Measurements from ENCODE around the gene TMEM158.

Gene TMEM158

DNA sequence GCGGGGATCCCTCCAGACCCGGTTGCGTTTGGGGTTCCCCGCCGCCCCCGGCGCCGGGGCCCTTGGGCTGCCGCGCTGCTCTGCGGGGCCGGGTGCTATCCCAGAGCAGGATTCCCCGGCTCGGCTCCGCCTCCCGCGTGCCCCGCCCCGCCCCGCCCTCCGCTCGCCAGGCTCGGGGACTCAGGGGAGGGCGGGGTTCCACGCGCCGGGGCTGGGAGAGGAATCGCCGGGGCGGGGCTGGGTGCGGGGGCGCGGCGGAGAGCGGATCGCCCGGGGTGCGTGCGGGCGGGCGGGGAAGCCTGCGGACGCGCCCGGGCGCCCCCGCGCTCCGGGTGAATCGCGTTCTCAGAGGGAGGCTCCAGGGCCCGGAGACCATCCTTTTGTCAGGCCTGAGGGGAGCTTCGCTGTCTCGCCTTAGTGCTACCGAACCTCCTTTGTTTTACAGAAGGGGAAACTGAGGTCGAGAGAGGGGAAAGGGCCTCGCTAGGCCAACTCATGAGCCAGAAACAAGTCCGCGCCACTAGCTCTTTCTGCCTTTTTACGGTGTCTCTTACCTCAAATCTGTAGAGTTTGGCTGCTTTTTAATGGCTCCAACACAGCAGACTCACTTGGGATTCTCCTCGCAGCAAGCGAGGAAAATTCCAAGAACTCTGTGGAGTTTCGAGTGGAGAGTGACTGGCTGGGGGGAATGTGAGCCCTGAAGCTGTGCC is at the start of gene TMEM158:
TSS of gene TMEM158 (minus strand) at position 82 of the 710 bp plus-strand sequence. CDS start 260 bp downstream, outside the sequence.
- H3K4me1 ChIP-seq (ENCODE audit: control insufficient read depth, low read depth, low read length) = peaks cover 14% of the 10 kb centered on the region
- peak within 1 kb of the TSS; percentile 71 for H3K4me3 ChIP-seq (ENCODE audit: low read length)
- peaks cover 33% of the 10 kb centered on the region for H3K27me3 ChIP-seq (ENCODE audit: control insufficient read depth, insufficient read depth, low read length)
- H3K9ac ChIP-seq (ENCODE audit: low read length) = peak within 1 kb of the TSS; percentile 18
- no peaks in the 10 kb centered on the region for H3K9me3 ChIP-seq (ENCODE audit: control insufficient read depth, low read depth, low read length)
- no peak within 1 kb of the TSS for H3K27ac ChIP-seq (ENCODE audit: low read length)
- H3K36me3 ChIP-seq (ENCODE audit: control insufficient read depth, low read depth, low read length) = no peaks in the 10 kb centered on the region

DNA sequence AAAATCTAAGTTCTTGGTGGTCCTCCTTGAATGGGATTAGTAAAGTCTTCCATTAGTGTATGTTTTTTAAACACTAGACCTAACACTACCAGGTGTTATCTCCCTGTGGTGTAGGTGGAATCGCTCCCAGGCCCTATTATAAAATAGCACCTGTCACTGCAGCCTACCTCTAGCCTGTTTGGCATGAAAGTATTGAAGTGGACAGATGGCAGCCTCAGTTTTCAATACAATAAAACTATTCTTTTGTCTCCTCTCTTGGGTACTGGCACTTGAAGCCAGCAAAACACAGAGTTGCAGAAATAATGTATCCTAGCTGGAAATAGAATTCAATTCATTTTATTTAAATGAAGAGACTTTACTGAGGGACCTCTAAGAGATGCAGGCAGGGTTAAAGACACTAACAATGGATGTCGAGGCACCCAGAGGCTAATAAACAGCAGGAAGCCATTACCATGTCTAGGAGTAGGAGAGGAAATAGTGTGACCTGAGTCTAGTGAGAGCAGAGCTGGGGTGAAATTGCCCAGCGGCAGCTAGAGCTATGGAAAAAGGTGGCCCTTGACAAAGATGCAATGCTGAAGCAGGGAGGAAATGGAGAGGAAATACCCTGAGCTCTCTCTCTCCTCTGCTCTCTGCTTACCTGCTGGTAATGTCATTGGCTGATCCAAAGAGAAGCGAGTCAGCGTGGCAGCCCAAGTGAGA is 49.1 kb upstream of the TMEM158 start:
- H3K4me1 ChIP-seq (ENCODE audit: control insufficient read depth, low read depth, low read length) = peaks cover 13% of the 10 kb centered on the region
- H3K4me3 ChIP-seq (ENCODE audit: low read length) = no peak overlapping the region
- no peak overlapping the region for H3K27ac ChIP-seq (ENCODE audit: low read length)
- no peaks in the 10 kb centered on the region for H3K27me3 ChIP-seq (ENCODE audit: control insufficient read depth, insufficient read depth, low read length)
- no peaks in the 10 kb centered on the region for H3K36me3 ChIP-seq (ENCODE audit: control insufficient read depth, low read depth, low read length)
- H3K9ac ChIP-seq (ENCODE audit: low read length) = no peak overlapping the region
- no peaks in the 10 kb centered on the region for H3K9me3 ChIP-seq (ENCODE audit: control insufficient read depth, low read depth, low read length)

DNA sequence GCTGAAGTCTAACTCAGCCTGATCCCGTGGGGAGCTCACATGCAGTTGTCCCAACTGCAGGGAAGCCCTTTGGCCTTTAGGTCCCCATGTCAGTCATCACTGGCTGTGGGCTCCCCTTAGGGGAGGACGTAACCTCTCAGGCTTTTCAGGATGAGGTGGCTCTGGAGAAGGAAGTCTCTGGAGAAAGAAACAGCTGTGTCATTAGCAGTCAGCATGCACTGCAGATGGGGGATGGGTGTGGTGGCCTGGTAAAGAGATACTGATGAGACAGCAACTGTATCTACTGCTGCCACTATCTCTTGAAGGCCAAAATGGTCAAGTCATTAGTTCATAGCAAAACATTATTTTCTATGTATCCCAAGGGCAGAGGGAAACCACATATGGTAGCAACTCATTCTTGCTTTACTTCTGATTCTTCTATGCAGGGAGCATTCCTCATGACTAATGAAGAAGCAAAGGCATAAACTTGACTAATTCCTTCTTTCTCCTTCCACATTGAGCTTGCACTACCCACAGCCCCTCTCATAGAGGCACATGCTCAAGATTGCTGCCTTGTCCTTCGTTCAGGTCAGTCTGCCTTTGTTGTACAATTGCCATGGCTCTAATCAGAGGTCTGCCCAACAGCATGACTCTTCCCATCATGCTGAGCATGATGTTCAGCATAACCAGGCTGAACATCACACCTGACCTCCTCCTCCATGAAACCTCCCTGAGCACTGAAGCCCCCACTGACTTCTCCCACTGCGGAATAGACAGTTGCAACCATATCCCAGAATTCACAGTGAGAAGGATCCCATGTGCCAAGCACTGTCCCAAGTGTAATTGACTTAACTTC is 47.8 kb upstream of the TMEM158 start:
- Histone ChIP-seq H3K4me3 (ENCODE audit: low read length) (no peak overlapping the region), H3K9me3 (ENCODE audit: control insufficient read depth, low read depth, low read length) (no peaks in the 10 kb centered on the region), H3K36me3 (ENCODE audit: control insufficient read depth, low read depth, low read length) (no peaks in the 10 kb centered on the region), H3K4me1 (ENCODE audit: control insufficient read depth, low read depth, low read length) (peaks cover 13% of the 10 kb centered on the region), H3K27ac (ENCODE audit: low read length) (no peak overlapping the region), H3K9ac (ENCODE audit: low read length) (no peak overlapping the region), H3K27me3 (ENCODE audit: control insufficient read depth, insufficient read depth, low read length) (no peaks in the 10 kb centered on the region)

DNA sequence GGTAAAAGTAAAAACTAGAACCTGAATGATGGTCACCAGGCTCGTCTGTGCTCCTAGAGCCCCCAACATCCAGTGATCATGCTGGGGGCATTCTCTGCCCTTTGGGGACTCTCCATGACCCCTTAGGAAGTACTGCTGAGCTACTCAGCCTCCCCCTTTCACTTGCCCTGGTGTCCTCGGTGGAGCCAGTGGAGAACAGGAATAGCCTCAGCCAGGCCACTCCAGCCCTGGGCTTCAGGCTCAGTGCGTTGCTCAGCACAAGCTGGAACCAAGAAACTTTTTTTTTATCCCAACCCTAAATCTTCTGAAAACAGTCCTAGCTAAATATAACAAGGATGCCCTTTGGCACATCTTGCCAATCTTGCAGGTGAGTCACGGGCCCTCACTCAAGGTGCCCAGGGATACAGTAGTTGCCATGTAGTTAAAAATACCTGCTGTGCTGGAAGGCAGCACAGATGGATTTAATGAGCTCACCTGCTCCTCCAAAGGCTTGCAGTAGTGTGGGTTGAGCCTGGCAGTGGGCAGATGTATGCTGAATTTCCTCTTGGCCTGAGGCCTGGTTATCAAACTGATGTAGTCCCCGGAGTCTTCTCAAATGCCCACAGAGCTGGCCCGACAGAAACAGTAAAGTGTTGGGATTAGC is 46.9 kb upstream of the TMEM158 start:
- Histone ChIP-seq H3K9me3 (ENCODE audit: control insufficient read depth, low read depth, low read length) (no peaks in the 10 kb centered on the region), H3K4me3 (ENCODE audit: low read length) (no peak overlapping the region), H3K4me1 (ENCODE audit: control insufficient read depth, low read depth, low read length) (peaks cover 13% of the 10 kb centered on the region), H3K9ac (ENCODE audit: low read length) (no peak overlapping the region), H3K36me3 (ENCODE audit: control insufficient read depth, low read depth, low read length) (no peaks in the 10 kb centered on the region), H3K27ac (ENCODE audit: low read length) (no peak overlapping the region), H3K27me3 (ENCODE audit: control insufficient read depth, insufficient read depth, low read length) (no peaks in the 10 kb centered on the region)

DNA sequence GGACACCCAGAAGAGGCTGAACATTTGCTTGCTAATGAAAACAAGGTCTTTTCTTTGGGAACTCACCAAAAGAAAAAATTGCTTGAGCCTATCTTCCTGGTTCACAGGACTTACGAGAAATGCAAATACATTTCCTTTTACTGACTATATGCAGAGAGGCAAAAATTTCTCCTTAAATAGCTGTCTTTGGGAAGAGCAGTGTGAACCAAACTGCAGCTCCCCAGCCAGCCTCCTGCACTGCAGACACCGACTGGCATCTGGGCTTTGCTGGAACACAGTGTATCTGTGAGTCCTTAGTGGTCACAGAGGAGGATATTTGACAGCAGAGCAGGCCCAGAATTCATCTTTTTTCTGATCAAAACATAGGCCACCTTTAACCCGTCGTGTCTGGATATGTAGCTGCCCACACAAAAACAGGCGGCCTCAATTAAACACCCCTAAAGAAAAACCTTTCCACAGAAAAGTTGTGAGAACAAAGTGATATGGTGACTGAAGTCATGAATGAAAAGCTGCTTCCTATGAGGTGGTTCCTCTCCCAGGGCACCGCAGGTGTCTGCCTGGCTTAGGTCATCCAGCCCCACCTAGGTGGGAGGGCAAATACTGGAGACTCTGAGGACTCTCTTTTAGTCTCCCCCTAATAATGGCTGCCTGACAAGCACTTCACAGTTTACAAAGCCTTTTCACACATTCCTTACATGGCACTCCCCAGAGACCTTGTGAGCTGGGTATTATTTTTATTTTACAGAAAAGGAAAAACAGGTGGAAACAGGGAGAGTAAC is 46.1 kb upstream of the TMEM158 start:
- Histone ChIP-seq H3K9me3 (ENCODE audit: control insufficient read depth, low read depth, low read length) (no peaks in the 10 kb centered on the region), H3K27ac (ENCODE audit: low read length) (no peak overlapping the region), H3K36me3 (ENCODE audit: control insufficient read depth, low read depth, low read length) (no peaks in the 10 kb centered on the region), H3K9ac (ENCODE audit: low read length) (no peak overlapping the region), H3K4me3 (ENCODE audit: low read length) (no peak overlapping the region), H3K27me3 (ENCODE audit: control insufficient read depth, insufficient read depth, low read length) (no peaks in the 10 kb centered on the region), H3K4me1 (ENCODE audit: control insufficient read depth, low read depth, low read length) (peaks cover 13% of the 10 kb centered on the region)

DNA sequence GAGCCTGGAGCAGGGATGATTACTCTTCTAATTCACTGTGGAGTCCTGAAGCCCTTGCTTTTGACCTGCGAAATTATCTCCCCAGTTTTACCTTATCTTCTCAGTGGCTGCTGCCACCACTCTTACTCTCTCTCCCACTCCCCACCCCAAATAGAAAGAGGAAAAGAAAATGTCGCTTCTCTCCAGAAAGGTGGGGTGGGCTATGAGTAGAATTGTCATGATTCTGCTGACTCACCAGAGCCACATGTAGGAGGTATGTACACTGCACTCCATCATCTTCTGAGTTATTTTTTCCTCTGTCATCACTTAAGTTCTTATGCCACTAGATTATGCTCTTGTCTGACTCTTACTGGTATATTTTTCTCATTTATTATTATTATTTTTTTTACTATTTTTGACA is 43.9 kb upstream of the TMEM158 start:
- no peaks in the 10 kb centered on the region for H3K9me3 ChIP-seq (ENCODE audit: control insufficient read depth, low read depth, low read length)
- no peaks in the 10 kb centered on the region for H3K36me3 ChIP-seq (ENCODE audit: control insufficient read depth, low read depth, low read length)
- no peak overlapping the region for H3K4me3 ChIP-seq (ENCODE audit: low read length)
- no peak overlapping the region for H3K9ac ChIP-seq (ENCODE audit: low read length)
- no peaks in the 10 kb centered on the region for H3K27me3 ChIP-seq (ENCODE audit: control insufficient read depth, insufficient read depth, low read length)
- peaks cover 3% of the 10 kb centered on the region for H3K4me1 ChIP-seq (ENCODE audit: control insufficient read depth, low read depth, low read length)
- no peak overlapping the region for H3K27ac ChIP-seq (ENCODE audit: low read length)

DNA sequence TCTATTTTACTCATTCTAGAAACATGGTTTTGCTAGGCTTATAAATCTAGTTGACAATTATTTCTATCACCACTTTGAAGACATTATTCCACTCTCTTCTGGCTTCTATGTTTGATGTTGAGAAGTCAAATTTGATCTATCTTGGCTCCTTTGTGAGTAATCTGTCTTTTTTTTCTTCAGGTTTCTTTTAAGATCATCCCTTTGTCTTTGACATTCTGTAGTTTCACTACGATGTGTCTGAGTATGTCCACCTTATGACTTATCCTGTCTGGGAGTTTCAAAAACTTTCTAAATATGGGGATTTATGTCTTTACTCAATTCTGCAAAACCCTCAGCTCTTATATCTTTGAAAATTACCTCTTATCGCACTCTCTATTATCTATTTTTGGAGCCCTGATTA is 41.0 kb upstream of the TMEM158 start:
- no peak overlapping the region for H3K9ac ChIP-seq (ENCODE audit: low read length)
- no peak overlapping the region for H3K4me3 ChIP-seq (ENCODE audit: low read length)
- no peaks in the 10 kb centered on the region for H3K9me3 ChIP-seq (ENCODE audit: control insufficient read depth, low read depth, low read length)
- no peak overlapping the region for H3K27ac ChIP-seq (ENCODE audit: low read length)
- no peaks in the 10 kb centered on the region for H3K36me3 ChIP-seq (ENCODE audit: control insufficient read depth, low read depth, low read length)
- H3K27me3 ChIP-seq (ENCODE audit: control insufficient read depth, insufficient read depth, low read length) = no peaks in the 10 kb centered on the region
- no peaks in the 10 kb centered on the region for H3K4me1 ChIP-seq (ENCODE audit: control insufficient read depth, low read depth, low read length)

DNA sequence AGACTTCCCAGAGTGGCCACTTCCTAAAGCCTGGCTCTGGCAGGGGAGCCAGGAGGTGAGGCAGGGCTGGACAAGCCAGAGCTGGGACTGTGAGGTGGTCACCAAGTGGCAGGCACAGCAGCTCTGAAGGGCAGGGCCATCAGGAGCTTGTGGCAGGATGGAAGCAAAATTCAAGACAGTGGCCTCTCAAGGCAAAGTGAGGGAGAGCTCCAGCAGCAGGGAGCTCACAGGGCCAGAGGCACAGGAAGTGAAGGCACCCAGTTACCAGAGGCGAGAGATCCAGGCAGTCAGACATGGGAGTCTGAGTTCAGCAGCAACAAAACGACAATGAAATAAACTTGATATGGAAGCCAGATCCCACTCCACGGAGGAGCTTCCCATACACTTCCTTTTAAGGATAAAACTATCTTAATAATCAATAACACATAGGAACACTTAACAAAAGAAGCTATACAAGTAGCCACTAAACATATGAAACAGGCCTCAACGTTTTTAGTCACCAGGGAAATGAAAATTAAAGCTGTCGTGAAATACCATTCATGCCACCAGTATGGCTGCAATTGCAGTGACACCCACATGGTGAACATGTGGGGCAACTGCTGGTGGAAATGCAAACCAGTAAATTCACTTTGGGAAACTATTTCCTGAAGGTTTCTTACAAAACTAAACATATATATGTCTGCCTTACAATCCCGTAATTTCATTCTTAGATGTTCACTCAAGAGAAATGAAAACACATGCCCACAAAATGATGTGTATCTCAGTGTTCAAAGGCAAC is 35.4 kb upstream of the TMEM158 start:
- Histone ChIP-seq H3K4me1 (ENCODE audit: control insufficient read depth, low read depth, low read length) (peaks cover 10% of the 10 kb centered on the region), H3K36me3 (ENCODE audit: control insufficient read depth, low read depth, low read length) (no peaks in the 10 kb centered on the region), H3K4me3 (ENCODE audit: low read length) (no peak overlapping the region), H3K27me3 (ENCODE audit: control insufficient read depth, insufficient read depth, low read length) (no peaks in the 10 kb centered on the region), H3K9ac (ENCODE audit: low read length) (no peak overlapping the region), H3K9me3 (ENCODE audit: control insufficient read depth, low read depth, low read length) (no peaks in the 10 kb centered on the region), H3K27ac (ENCODE audit: low read length) (no peak overlapping the region)

DNA sequence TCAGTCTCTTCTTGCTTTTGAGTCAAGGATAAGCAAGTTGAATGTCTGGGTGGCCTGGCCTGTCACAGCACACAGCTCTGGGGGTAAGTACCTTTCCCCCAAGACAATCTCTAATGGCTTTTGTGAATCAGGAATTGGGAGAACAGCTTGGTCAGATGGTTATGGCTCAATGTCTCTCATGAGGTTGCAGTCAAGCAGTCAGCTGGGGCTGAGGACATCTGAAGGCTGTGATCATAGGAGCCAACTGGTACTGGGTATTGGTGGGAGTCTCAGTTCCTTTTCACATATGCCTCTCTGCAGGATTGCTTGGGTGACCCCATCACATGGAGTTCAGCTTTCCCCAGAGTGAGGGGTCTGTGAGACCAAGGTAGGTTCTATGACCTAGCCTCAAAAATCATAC is 33.0 kb upstream of the TMEM158 start:
- Histone ChIP-seq H3K27ac (ENCODE audit: low read length) (no peak overlapping the region), H3K4me1 (ENCODE audit: control insufficient read depth, low read depth, low read length) (peaks cover 10% of the 10 kb centered on the region), H3K4me3 (ENCODE audit: low read length) (no peak overlapping the region), H3K27me3 (ENCODE audit: control insufficient read depth, insufficient read depth, low read length) (no peaks in the 10 kb centered on the region), H3K36me3 (ENCODE audit: control insufficient read depth, low read depth, low read length) (no peaks in the 10 kb centered on the region), H3K9me3 (ENCODE audit: control insufficient read depth, low read depth, low read length) (no peaks in the 10 kb centered on the region), H3K9ac (ENCODE audit: low read length) (no peak overlapping the region)

DNA sequence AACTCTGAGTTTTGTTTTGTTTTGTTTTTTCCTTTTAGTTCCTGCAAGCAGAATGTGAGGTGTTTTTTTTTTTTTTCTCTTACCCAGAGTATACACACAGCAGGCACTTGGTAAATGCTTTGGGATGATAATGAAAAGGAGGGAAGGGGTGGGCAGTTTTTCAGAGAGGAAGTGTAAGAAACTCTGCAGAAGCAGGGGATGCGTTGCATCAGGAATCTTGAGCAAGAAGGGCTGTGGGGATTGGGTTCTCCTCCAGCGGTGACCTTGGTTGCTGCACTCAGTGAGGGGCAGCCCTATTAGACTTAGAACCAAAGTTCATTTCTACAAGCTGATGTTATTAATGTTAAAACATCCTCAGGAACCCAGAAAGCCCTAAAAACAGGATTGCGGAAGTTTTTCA is 32.2 kb upstream of the TMEM158 start:
- Histone ChIP-seq H3K4me1 (ENCODE audit: control insufficient read depth, low read depth, low read length) (peaks cover 10% of the 10 kb centered on the region), H3K27me3 (ENCODE audit: control insufficient read depth, insufficient read depth, low read length) (no peaks in the 10 kb centered on the region), H3K27ac (ENCODE audit: low read length) (no peak overlapping the region), H3K9me3 (ENCODE audit: control insufficient read depth, low read depth, low read length) (no peaks in the 10 kb centered on the region), H3K4me3 (ENCODE audit: low read length) (no peak overlapping the region), H3K36me3 (ENCODE audit: control insufficient read depth, low read depth, low read length) (no peaks in the 10 kb centered on the region), H3K9ac (ENCODE audit: low read length) (no peak overlapping the region)

Measured in iPS-18a (cell line).